MM.1S (cell line): ENCODE data around the gene KCTD11.
"Not testable (repeated sequence)": the region's sequence is repeated elsewhere in the genome, so short reads cannot be mapped to it uniquely, and the experiment has no call there.

Source experiments
- EZH2phosphoT487 ChIP-seq: fragments of 300-600 bp; sonication (generic); IDR thresholded peaks from 2 replicates; pipeline ENCODE4 v1.6.1; 2018; ENCODE audit warnings: antibody characterized with exemption, low read length
- TF ChIP-seq, protein P1 (sequence below): fragments of 300-600 bp; sonication (generic); IDR thresholded peaks from 2 replicates; pipeline ENCODE4 v1.5.1; 2016; ENCODE audit warnings: antibody characterized with exemption, low read length, mixed read lengths

DNA sequence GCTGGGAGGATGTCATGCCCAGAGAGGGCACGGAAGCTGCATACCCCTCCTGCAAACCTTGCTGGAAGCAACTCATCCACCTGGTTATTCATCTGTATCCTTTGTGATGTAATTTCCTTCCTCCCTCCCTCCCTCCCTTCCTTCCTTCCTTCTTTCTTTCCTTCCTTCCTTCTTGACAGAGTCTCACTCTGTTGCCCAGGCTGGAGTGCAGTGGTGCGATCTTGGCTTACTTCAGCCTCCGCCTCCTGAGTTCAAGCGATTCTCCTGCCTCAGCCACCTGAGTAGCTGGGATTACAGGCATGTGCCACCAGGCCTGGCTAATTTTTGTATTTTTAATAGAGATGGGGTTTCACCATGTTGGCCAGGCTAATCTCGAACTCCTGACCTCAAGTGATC, 16.6 kb downstream of the KCTD11 start:
- TF ChIP-seq EZH2phosphoT487: not testable (repeated sequence)
- TF ChIP-seq, protein P1, sequence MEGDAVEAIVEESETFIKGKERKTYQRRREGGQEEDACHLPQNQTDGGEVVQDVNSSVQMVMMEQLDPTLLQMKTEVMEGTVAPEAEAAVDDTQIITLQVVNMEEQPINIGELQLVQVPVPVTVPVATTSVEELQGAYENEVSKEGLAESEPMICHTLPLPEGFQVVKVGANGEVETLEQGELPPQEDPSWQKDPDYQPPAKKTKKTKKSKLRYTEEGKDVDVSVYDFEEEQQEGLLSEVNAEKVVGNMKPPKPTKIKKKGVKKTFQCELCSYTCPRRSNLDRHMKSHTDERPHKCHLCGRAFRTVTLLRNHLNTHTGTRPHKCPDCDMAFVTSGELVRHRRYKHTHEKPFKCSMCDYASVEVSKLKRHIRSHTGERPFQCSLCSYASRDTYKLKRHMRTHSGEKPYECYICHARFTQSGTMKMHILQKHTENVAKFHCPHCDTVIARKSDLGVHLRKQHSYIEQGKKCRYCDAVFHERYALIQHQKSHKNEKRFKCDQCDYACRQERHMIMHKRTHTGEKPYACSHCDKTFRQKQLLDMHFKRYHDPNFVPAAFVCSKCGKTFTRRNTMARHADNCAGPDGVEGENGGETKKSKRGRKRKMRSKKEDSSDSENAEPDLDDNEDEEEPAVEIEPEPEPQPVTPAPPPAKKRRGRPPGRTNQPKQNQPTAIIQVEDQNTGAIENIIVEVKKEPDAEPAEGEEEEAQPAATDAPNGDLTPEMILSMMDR: not testable (repeated sequence)
